ENCODE measurements around the gene SULT4A1.

GRCh38 chr22:43883012-43883661 is 20.8 kb upstream of the SULT4A1 start:
- TF ChIP-seq CBX8 (IDR thresholded peaks at IDR 0.05; ENCODE audit: borderline replicate concordance, low read depth, low read length) (no peak), USF2 (IDR thresholded peaks at IDR 0.05; ENCODE audit: low read length) (no peak), SP4 (IDR thresholded peaks at IDR 0.05; ENCODE audit: low read length) (no peak), KDM1A (IDR thresholded peaks at IDR 0.05; ENCODE audit: borderline replicate concordance, low read length) (no peak)
